ENCODE measurements around the gene MAPK8. TPM values are rescaled to one million over a fixed set of nuclear protein-coding genes. Genes with fewer than 3 reads are reported as not detected.

The MAPK8 gene
- total RNA-seq, 2 experiments from 2014 or later, result 29.1 to 40.5 TPM

DNA sequence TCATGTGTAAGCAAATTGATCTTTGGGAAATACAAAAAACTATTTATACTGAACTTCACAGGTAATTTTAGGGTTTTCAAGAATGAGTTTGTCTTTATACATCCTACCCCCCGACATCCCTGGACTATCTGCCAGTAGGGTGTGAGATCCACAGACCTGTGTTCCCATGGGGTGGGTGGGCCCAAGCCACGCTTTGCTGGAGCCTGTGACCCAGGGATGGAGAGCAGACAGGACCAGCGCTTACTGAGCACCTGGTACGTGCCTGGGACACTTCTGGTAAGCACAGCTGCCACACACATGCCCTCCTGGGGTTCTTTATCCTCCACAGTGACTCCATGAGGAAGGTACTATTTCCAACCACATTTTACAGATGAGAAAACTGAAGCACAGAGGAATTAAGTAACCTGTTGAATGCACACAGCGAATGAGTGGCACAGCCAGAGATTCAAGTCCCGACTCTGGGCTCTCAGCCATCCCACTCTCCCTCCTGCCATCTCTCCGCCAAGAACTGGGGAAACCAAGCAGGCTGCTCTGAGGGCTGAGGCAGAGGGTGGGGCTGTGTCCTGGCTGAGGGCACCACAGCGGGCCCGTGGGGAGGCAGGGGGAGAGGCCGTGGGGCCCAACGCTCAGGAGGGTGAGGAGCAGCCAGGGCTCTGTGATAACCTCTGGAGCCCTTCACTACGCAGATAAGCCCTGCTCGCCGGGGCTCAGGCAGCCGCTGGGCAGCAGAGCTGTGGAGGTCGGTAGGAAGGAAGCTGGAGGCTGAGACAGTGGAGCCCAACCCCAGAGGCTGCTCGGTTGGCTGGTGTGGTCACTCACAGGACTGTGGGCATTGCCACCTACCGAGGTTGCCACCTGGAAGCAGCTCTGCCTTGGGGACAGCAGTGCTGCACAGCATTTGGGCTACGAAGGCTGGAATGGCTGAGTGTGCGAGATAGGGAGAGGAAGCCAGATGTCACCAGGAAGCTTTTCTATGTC, 174.2 kb downstream of the MAPK8 start:
- TF ChIP-seq, protein P1, sequence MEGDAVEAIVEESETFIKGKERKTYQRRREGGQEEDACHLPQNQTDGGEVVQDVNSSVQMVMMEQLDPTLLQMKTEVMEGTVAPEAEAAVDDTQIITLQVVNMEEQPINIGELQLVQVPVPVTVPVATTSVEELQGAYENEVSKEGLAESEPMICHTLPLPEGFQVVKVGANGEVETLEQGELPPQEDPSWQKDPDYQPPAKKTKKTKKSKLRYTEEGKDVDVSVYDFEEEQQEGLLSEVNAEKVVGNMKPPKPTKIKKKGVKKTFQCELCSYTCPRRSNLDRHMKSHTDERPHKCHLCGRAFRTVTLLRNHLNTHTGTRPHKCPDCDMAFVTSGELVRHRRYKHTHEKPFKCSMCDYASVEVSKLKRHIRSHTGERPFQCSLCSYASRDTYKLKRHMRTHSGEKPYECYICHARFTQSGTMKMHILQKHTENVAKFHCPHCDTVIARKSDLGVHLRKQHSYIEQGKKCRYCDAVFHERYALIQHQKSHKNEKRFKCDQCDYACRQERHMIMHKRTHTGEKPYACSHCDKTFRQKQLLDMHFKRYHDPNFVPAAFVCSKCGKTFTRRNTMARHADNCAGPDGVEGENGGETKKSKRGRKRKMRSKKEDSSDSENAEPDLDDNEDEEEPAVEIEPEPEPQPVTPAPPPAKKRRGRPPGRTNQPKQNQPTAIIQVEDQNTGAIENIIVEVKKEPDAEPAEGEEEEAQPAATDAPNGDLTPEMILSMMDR (conservative IDR thresholded peaks at IDR 0.05; ENCODE audit: low read length), result no peak
- TF ChIP-seq EZH2phosphoT487 (IDR thresholded peaks at IDR 0.05; ENCODE audit: borderline replicate concordance, low read depth, low read length), result no peak
- Histone ChIP-seq H3K27ac (ENCODE audit: low read depth, low read length, poor library complexity, severe bottlenecking) (no peak overlapping the region), H3K4me1 (ENCODE audit: insufficient read depth, low read length, poor library complexity, severe bottlenecking) (no peaks in the 10 kb centered on the region), H3K9me2 (ENCODE audit: insufficient read depth, low read length) (no peaks in the 10 kb centered on the region), H3K4me3 (ENCODE audit: low read depth, low read length, poor library complexity, severe bottlenecking) (no peak overlapping the region), H3K79me2 (ENCODE audit: insufficient read depth, low read depth, low read length) (no peaks in the 10 kb centered on the region), H3K9me3 (ENCODE audit: low read length) (no peaks in the 10 kb centered on the region), H3K36me3 (ENCODE audit: insufficient read depth, low read length) (no peaks in the 10 kb centered on the region), H3K4me2 (ENCODE audit: low read length) (no peak overlapping the region), H2AFZ (ENCODE audit: low read length) (no peak overlapping the region), H4K20me1 (ENCODE audit: insufficient read depth, low read length) (no peaks in the 10 kb centered on the region)
- no TSS peak for BruUV-seq (replicated peaks)
- intact Hi-C loops (cut with micrococcal nuclease; ENCODE audit: unreplicated experiment), result no loop called here
- ChIA-PET CTCF (ENCODE audit: unreplicated experiment) (no interaction called here), POLR2A (no interaction called here)
- DNase-seq (ENCODE audit: low spot score), result no peak

DNA sequence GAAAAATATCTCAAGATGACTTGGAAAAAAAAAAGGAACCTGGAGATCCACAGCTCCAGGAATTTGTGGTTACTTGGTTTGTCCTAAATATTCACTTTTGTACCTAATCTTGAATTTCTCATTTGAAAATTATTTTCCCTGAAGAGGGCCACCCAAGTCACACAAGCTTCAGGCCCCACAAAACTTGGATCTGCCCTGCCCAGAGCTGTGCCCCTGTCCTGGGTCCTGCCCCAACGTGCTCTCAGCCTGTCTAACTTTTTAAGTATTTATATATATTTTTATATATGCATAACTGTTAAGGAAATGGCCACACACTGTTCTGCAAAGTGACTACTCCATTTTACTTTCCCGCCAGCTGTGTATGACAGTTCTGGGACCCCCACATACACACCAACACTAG, 174.9 kb downstream of the MAPK8 start:
- H3K9me2 ChIP-seq (ENCODE audit: insufficient read depth, low read length), result no peaks in the 10 kb centered on the region

More for the DNA sequence above, 174.9 kb downstream of the MAPK8 start:
- H3K4me3 ChIP-seq (ENCODE audit: low read depth, low read length, poor library complexity, severe bottlenecking), result no peak overlapping the region
- H2AFZ ChIP-seq (ENCODE audit: low read length), result no peak overlapping the region
- H3K79me2 ChIP-seq (ENCODE audit: insufficient read depth, low read depth, low read length), result no peaks in the 10 kb centered on the region
- no peak for TF ChIP-seq EZH2phosphoT487 (IDR thresholded peaks at IDR 0.05; ENCODE audit: borderline replicate concordance, low read depth, low read length)
- TF ChIP-seq, protein P1 (conservative IDR thresholded peaks at IDR 0.05; ENCODE audit: low read length), result no peak
- no peaks in the 10 kb centered on the region for H3K9me3 ChIP-seq (ENCODE audit: low read length)
- intact Hi-C loops (cut with micrococcal nuclease; ENCODE audit: unreplicated experiment), result no loop called here
- BruUV-seq (replicated peaks), result no TSS peak
- ChIA-PET CTCF (ENCODE audit: unreplicated experiment) (no interaction called here), POLR2A (no interaction called here)
- H3K4me1 ChIP-seq (ENCODE audit: insufficient read depth, low read length, poor library complexity, severe bottlenecking), result no peaks in the 10 kb centered on the region
- no peaks in the 10 kb centered on the region for H4K20me1 ChIP-seq (ENCODE audit: insufficient read depth, low read length)
- no peak overlapping the region for H3K4me2 ChIP-seq (ENCODE audit: low read length)
- H3K36me3 ChIP-seq (ENCODE audit: insufficient read depth, low read length), result no peaks in the 10 kb centered on the region
- no peak overlapping the region for H3K27ac ChIP-seq (ENCODE audit: low read depth, low read length, poor library complexity, severe bottlenecking)
- DNase-seq (ENCODE audit: low spot score), result no peak

Data from OCI-LY7 (cell line).